Measurements from ENCODE around the gene FBXO9.

- TF ChIP-seq CTCF (IDR thresholded peaks at IDR 0.05; ENCODE audit: insufficient read depth, low read depth, low read length) (no peak), EZH2 (IDR thresholded peaks at IDR 0.05; ENCODE audit: insufficient read depth, low read length) (no peak)
These were observed 69.5 kb downstream of the FBXO9 start for GRCh38 chr6:53134601-53135235.
